ENCODE measurements around the gene PIP5K1B. TPM values are rescaled to one million over a fixed set of nuclear protein-coding genes. Genes with fewer than 3 reads are reported as not detected.

PIP5K1B gene
- polyA plus RNA-seq, 1 donor (not counting 4 experiments of a cell fraction or from before 2014, with no cell fraction given) = not detected

DNA sequence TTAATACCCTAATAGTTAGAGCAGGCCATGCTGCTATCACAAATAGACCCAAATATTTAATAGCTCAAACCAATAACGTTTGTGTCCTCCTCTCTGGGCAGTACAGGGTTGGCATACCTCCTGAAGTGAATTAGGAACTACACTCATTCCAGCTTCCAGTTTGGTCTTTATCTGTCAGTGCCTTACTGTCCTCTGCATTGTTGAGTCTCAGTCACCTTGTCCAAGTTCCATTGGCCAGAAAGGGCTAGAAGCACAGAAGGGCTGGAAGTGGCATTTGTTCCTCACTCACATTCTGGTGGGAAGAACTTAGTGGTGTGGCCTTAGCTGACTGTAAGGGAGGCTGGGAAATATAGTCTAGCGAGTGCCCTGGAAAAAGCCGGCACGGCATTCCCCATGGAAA is 341.7 kb downstream of the PIP5K1B start:
- FAIRE-seq (no peak), DNase-seq (ENCODE audit: low read depth, low spot score) (no peak)
- dilution Hi-C loops (cut with MboI; ENCODE audit: extremely low pct_ligation_motif_present, low sequenced_read_pairs) = no loop called here
- no peaks in the 10 kb centered on the region for H3K9me1 ChIP-seq (ENCODE audit: control insufficient read depth, extremely low read depth, insufficient read depth, low read length)
- TF ChIP-seq, protein P1, sequence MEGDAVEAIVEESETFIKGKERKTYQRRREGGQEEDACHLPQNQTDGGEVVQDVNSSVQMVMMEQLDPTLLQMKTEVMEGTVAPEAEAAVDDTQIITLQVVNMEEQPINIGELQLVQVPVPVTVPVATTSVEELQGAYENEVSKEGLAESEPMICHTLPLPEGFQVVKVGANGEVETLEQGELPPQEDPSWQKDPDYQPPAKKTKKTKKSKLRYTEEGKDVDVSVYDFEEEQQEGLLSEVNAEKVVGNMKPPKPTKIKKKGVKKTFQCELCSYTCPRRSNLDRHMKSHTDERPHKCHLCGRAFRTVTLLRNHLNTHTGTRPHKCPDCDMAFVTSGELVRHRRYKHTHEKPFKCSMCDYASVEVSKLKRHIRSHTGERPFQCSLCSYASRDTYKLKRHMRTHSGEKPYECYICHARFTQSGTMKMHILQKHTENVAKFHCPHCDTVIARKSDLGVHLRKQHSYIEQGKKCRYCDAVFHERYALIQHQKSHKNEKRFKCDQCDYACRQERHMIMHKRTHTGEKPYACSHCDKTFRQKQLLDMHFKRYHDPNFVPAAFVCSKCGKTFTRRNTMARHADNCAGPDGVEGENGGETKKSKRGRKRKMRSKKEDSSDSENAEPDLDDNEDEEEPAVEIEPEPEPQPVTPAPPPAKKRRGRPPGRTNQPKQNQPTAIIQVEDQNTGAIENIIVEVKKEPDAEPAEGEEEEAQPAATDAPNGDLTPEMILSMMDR (optimal IDR thresholded peaks at IDR 0.05 in 1 of 3, IDR thresholded peaks at IDR 0.05 in 1 of 3, conservative IDR thresholded peaks at IDR 0.05 in 1 of 3; ENCODE audit: extremely low read depth in 1 of 3, insufficient read depth in 2 of 3, low read length in 3 of 3) = no peak
- no peak for TF ChIP-seq EZH2 (IDR thresholded peaks at IDR 0.05; ENCODE audit: low read length)
- no peak overlapping the region for H2AFZ ChIP-seq (ENCODE audit: control insufficient read depth, low read length)
- H3K27me3 ChIP-seq (ENCODE audit: control insufficient read depth, extremely low read depth, insufficient read depth, low read length) = no peaks in the 10 kb centered on the region
- H3K79me2 ChIP-seq (ENCODE audit: control insufficient read depth, insufficient read depth, low read length) = peaks cover 13% of the 10 kb centered on the region
- H3K4me2 ChIP-seq (ENCODE audit: control insufficient read depth, extremely low read depth, insufficient read depth, low read depth, low read length) = no peak overlapping the region
- no peaks in the 10 kb centered on the region for H3K9me3 ChIP-seq (ENCODE audit: control insufficient read depth, low read depth, low read length)
- H3K27ac ChIP-seq (ENCODE audit: control insufficient read depth, insufficient read depth, low read length) = no peak overlapping the region
- no peak overlapping the region for H3K9ac ChIP-seq (ENCODE audit: control insufficient read depth, extremely low read depth, insufficient read depth, low read length)
- H3K4me3 ChIP-seq (ENCODE audit: control insufficient read depth in 2 of 3, extremely low read depth in 1 of 3, insufficient read depth in 2 of 3, low read depth in 1 of 3, low read length in 3 of 3) = no peak overlapping the region
- H4K20me1 ChIP-seq (ENCODE audit: control insufficient read depth, extremely low read depth, insufficient read depth, low read length) = no peaks in the 10 kb centered on the region
- H3K4me1 ChIP-seq (ENCODE audit: control insufficient read depth, extremely low read depth, insufficient read depth, low read length) = no peaks in the 10 kb centered on the region
- peaks cover 9 to 11% of the 10 kb centered on the region in 2 experiments for H3K36me3 ChIP-seq (ENCODE audit: control insufficient read depth in 2 of 2, extremely low read depth in 1 of 2, insufficient read depth in 2 of 2, low read length in 2 of 2)

GRCh38 chr9:69047371-69047770 is 342.3 kb downstream of the PIP5K1B start:
- H3K4me1 ChIP-seq (ENCODE audit: control insufficient read depth, extremely low read depth, insufficient read depth, low read length) = no peaks in the 10 kb centered on the region
- no peak for FAIRE-seq
- no peaks in the 10 kb centered on the region for H3K9me1 ChIP-seq (ENCODE audit: control insufficient read depth, extremely low read depth, insufficient read depth, low read length)
- H2AFZ ChIP-seq (ENCODE audit: control insufficient read depth, low read length) = no peak overlapping the region
- no peaks in the 10 kb centered on the region for H3K9me3 ChIP-seq (ENCODE audit: control insufficient read depth, low read depth, low read length)
- no peak overlapping the region for H3K27ac ChIP-seq (ENCODE audit: control insufficient read depth, insufficient read depth, low read length)
- peaks cover 9 to 11% of the 10 kb centered on the region in 2 experiments for H3K36me3 ChIP-seq (ENCODE audit: control insufficient read depth in 2 of 2, extremely low read depth in 1 of 2, insufficient read depth in 2 of 2, low read length in 2 of 2)
- H3K27me3 ChIP-seq (ENCODE audit: control insufficient read depth, extremely low read depth, insufficient read depth, low read length) = no peaks in the 10 kb centered on the region
- no peaks in the 10 kb centered on the region for H4K20me1 ChIP-seq (ENCODE audit: control insufficient read depth, extremely low read depth, insufficient read depth, low read length)
- no peak for DNase-seq (ENCODE audit: low read depth, low spot score)
- H3K4me2 ChIP-seq (ENCODE audit: control insufficient read depth, extremely low read depth, insufficient read depth, low read depth, low read length) = no peak overlapping the region
- H3K9ac ChIP-seq (ENCODE audit: control insufficient read depth, extremely low read depth, insufficient read depth, low read length) = no peak overlapping the region
- dilution Hi-C loops (cut with MboI; ENCODE audit: extremely low pct_ligation_motif_present, low sequenced_read_pairs) = no loop called here
- TF ChIP-seq EZH2 (IDR thresholded peaks at IDR 0.05; ENCODE audit: low read length) = no peak
- TF ChIP-seq, protein P1 (optimal IDR thresholded peaks at IDR 0.05 in 1 of 3, IDR thresholded peaks at IDR 0.05 in 1 of 3, conservative IDR thresholded peaks at IDR 0.05 in 1 of 3; ENCODE audit: extremely low read depth in 1 of 3, insufficient read depth in 2 of 3, low read length in 3 of 3) = no peak
- H3K4me3 ChIP-seq (ENCODE audit: control insufficient read depth in 2 of 3, extremely low read depth in 1 of 3, insufficient read depth in 2 of 3, low read depth in 1 of 3, low read length in 3 of 3) = no peak overlapping the region
- peaks cover 10% of the 10 kb centered on the region for H3K79me2 ChIP-seq (ENCODE audit: control insufficient read depth, insufficient read depth, low read length)
